Endothelial cell of umbilical vein (primary cell): ENCODE data around the gene DSCAML1. TPM values are rescaled to one million over a fixed set of nuclear protein-coding genes. Genes with fewer than 3 reads are reported as not detected.

Source experiments
- BruUV-seq: library from RNA; stranded (reverse); fragments of 400-500 nt; replicated peaks from 2 replicates; lab custom pipeline; 2021; lab: Mats Ljungman, UMichigan
- CTCF ChIA-PET: fragments of 300-600, 350-600 bp; sonication (Branson Sonifier 250); formaldehyde crosslinking; loops from one replicate; lab custom pipeline; 2021; ENCODE audit warnings: antibody characterized with exemption, inconsistent platforms; lab: Charles Lee
- POLR2A ChIA-PET: fragments of 300-600, 350-600 bp; sonication (Branson Sonifier 250); formaldehyde crosslinking; loops from one replicate; lab custom pipeline; 2021; ENCODE audit warnings: antibody characterized with exemption, inconsistent platforms; lab: Charles Lee
- DNase-seq: peaks from one replicate; pipeline ENCODE4 v3.0.0-alpha.2; 2011; ENCODE audit warnings: low read depth, low spot score
- FAIRE-seq: peaks from 2 replicates; lab custom pipeline; 2011; peaks lifted over from hg19 to GRCh38; lab: Jason Lieb, UNC
- H2AFZ ChIP-seq: 2 replicates; pipeline ENCODE4 v1.6.0; 2012; ENCODE audit warnings: low read depth, low read length, control low read depth, inconsistent platforms
- H3K27ac ChIP-seq: 2 replicates; pipeline ENCODE4 v1.5.1; 2011; ENCODE audit warnings: low read depth, mild to moderate bottlenecking, control low read depth, low read length, moderate library complexity; ENCODE audit not compliant: insufficient read depth
- H3K27me3 ChIP-seq, 2 experiments: 2 replicates each; pipeline versions ENCODE4 v1.6.0 to v1.6.1; 2011; ENCODE audit warnings: low read length in 2 of 2, mixed read lengths in 1 of 2; ENCODE audit not compliant: control insufficient read depth in 2 of 2, insufficient read depth in 2 of 2
- H3K36me3 ChIP-seq, 2 experiments: 2 replicates in 1 of 2; 3 replicates in 1 of 2; pipeline ENCODE4 v1.5.1; 2011; ENCODE audit warnings: low read length in 2 of 2, mild to moderate bottlenecking in 1 of 2, moderate library complexity in 1 of 2; ENCODE audit not compliant: control insufficient read depth in 2 of 2, insufficient read depth in 2 of 2; ENCODE audit errors: extremely low read depth in 1 of 2
- H3K4me1 ChIP-seq: 3 replicates; pipeline ENCODE4 v1.5.1; 2011; ENCODE audit warnings: mild to moderate bottlenecking, low read length; ENCODE audit not compliant: control insufficient read depth, insufficient read depth; ENCODE audit errors: extremely low read depth
- H3K4me2 ChIP-seq: 2 replicates; pipeline ENCODE4 v1.6.1; 2011; ENCODE audit warnings: low read length, control low read depth, mixed read lengths; ENCODE audit not compliant: insufficient read depth
- H3K4me3 ChIP-seq, 3 experiments: fragments of 200-600 bp in 1 of 3; sonication (generic), shearing (Covaris generic) in 1 of 3; replicated peaks in 1 of 3; 2 replicates each; pipeline ENCODE4 v1.5.1; 2011 to 2016; ENCODE audit warnings: control low read depth in 3 of 3, low read length in 3 of 3, mild to moderate bottlenecking in 2 of 3, inconsistent platforms in 1 of 3, low read depth in 1 of 3, moderate library complexity in 1 of 3; ENCODE audit not compliant: insufficient read depth in 1 of 3
- H3K79me2 ChIP-seq: 2 replicates; pipeline ENCODE4 v1.6.0; 2012; ENCODE audit warnings: low read length, inconsistent platforms; ENCODE audit not compliant: control insufficient read depth, insufficient read depth
- H3K9ac ChIP-seq: replicated peaks from 2 replicates; pipeline ENCODE3; 2011; ENCODE audit warnings: low read length, control low read depth; ENCODE audit not compliant: insufficient read depth; ENCODE audit errors: extremely low read depth
- H3K9me1 ChIP-seq: replicated peaks from 3 replicates; pipeline ENCODE4 v1.6.0; 2011; ENCODE audit warnings: mild to moderate bottlenecking, low read length; ENCODE audit not compliant: control insufficient read depth, insufficient read depth; ENCODE audit errors: extremely low read depth
- H3K9me3 ChIP-seq: replicated peaks from 2 replicates; pipeline ENCODE4 v1.5.1; 2012; ENCODE audit warnings: low read length, inconsistent platforms; ENCODE audit not compliant: control insufficient read depth, insufficient read depth
- H4K20me1 ChIP-seq: replicated peaks from 2 replicates; pipeline ENCODE3; 2011; ENCODE audit warnings: mild to moderate bottlenecking, low read length; ENCODE audit not compliant: control insufficient read depth, insufficient read depth; ENCODE audit errors: extremely low read depth
- EZH2 ChIP-seq: IDR thresholded peaks from 2 replicates; pipeline ENCODE4 v1.6.1; 2012; ENCODE audit warnings: borderline replicate concordance, low read depth, mild to moderate bottlenecking, moderate library complexity, low read length, inconsistent platforms; ENCODE audit not compliant: severe bottlenecking
- FOS ChIP-seq: IDR thresholded peaks from 2 replicates; pipeline ENCODE4 v1.6.1; 2011; ENCODE audit warnings: mild to moderate bottlenecking, low read length, moderate library complexity, borderline replicate concordance; ENCODE audit not compliant: insufficient read depth
- GATA2 ChIP-seq: IDR thresholded peaks from 2 replicates; pipeline ENCODE4 v1.7.0; 2011; ENCODE audit warnings: low read depth, mild to moderate bottlenecking, moderate library complexity, mixed read lengths, low read length; ENCODE audit not compliant: insufficient read length, insufficient read depth
- JUN ChIP-seq: IDR thresholded peaks from 2 replicates; pipeline ENCODE4 v1.6.1; 2011; ENCODE audit warnings: borderline replicate concordance, low read depth; ENCODE audit not compliant: insufficient read length, insufficient read depth
- MYC ChIP-seq: IDR thresholded peaks from one replicate; pipeline ENCODE4 v1.6.1; 2011; ENCODE audit warnings: mild to moderate bottlenecking, low read depth, low read length
- POLR2A ChIP-seq: IDR thresholded peaks from 2 replicates; pipeline ENCODE4 v1.6.1; 2012; ENCODE audit warnings: low read depth, mild to moderate bottlenecking, control low read depth, low read length
- POLR2AphosphoS5 ChIP-seq: IDR thresholded peaks from 2 replicates; pipeline ENCODE4 v1.6.1; 2012; ENCODE audit warnings: low read depth, mild to moderate bottlenecking, control low read depth, low read length, moderate library complexity; ENCODE audit not compliant: insufficient read depth
- dilution Hi-C: fragments of 300-500 bp; cut with MboI; formaldehyde crosslinking; loops from one replicate; pipeline ENCODE4 v1.15.0; 2019; ENCODE audit warnings: low sequenced_read_pairs; ENCODE audit not compliant: extremely low pct_ligation_motif_present
- intact Hi-C: fragments of 100-400 bp; cut with micrococcal nuclease; formaldehyde crosslinking; loops from one replicate; pipeline ENCODE4 v1.10.0; 2022
- polyA plus RNA-seq, 4 experiments: library from polyadenylated mRNA; depleted of rRNA in 3 of 4; stranded (reverse) in 3 of 4; unstranded in 1 of 4; fragments of >200 nt; gene quantifications; 2 replicates each; pipeline versions ENCODE4 v1.2.1 to v1.2.3, GENCODE V29; 2011 to 2012; ENCODE audit warnings: missing spikeins in 1 of 4
- total RNA-seq: library from RNA; stranded (reverse); gene quantifications from 2 replicates; pipeline ENCODE4 v1.2.3, GENCODE V29; 2021
- TF ChIP-seq, protein P1 (sequence below), 2 donors: IDR thresholded peaks; 1 replicate in 1 of 2; 2 replicates in 1 of 2; pipeline ENCODE4 v1.5.1; 2011; ENCODE audit warnings: low read length in 2 of 2, mild to moderate bottlenecking in 2 of 2, moderate library complexity in 2 of 2, control low read depth in 1 of 2, inconsistent platforms in 1 of 2, low read depth in 1 of 2; ENCODE audit not compliant: insufficient read depth in 1 of 2; ENCODE audit errors: extremely low read depth in 1 of 2
- TF ChIP-seq, protein P2 (sequence below): IDR thresholded peaks from 2 replicates; pipeline ENCODE4 v1.6.1; 2011; ENCODE audit not compliant: insufficient read depth, insufficient read length

DSCAML1 gene
- total and polyA plus RNA-seq, 2 donors (not counting 3 experiments of a cell fraction or from before 2014, with no cell fraction given) = not detected

DNA sequence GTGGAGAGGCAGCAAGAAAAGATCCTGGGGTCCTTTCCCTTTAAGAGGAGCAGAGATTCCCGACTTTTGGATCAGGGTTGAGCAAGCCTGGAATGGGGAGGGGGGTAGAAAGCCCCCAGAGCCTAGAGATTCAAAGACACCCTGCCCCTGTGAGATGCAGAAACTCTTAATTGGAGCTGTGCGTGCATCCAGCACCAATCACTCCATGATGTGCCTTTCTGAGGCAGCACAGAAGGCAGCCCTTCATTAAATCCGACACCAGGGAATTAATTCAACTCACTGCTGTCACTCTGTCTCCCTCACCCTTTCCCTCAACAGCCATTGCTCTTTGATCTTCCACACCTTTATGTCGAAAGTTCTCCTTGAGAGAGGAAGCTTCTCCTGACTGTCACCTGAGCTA is 43.0 kb downstream of the DSCAML1 start:
- intact Hi-C loops = no loop called here
- H3K4me2 ChIP-seq = no peak overlapping the region
- no TSS peak for BruUV-seq
- dilution Hi-C loops = no loop called here
- no peak overlapping the region for H3K27ac ChIP-seq
- H3K27me3 ChIP-seq = peaks cover 0 to 4% of the 10 kb centered on the region in 2 experiments
- DNase-seq (no peak), FAIRE-seq (no peak)
- TF ChIP-seq JUN (no peak), GATA2 (no peak), FOS (no peak), MYC (no peak), EZH2 (no peak), POLR2AphosphoS5 (no peak), POLR2A (no peak)
- TF ChIP-seq, protein P1, sequence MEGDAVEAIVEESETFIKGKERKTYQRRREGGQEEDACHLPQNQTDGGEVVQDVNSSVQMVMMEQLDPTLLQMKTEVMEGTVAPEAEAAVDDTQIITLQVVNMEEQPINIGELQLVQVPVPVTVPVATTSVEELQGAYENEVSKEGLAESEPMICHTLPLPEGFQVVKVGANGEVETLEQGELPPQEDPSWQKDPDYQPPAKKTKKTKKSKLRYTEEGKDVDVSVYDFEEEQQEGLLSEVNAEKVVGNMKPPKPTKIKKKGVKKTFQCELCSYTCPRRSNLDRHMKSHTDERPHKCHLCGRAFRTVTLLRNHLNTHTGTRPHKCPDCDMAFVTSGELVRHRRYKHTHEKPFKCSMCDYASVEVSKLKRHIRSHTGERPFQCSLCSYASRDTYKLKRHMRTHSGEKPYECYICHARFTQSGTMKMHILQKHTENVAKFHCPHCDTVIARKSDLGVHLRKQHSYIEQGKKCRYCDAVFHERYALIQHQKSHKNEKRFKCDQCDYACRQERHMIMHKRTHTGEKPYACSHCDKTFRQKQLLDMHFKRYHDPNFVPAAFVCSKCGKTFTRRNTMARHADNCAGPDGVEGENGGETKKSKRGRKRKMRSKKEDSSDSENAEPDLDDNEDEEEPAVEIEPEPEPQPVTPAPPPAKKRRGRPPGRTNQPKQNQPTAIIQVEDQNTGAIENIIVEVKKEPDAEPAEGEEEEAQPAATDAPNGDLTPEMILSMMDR (IDR thresholded peaks at IDR 0.05; ENCODE audit: extremely low read depth in 1 of 2, insufficient read depth in 1 of 2, low read depth in 1 of 2, low read length in 2 of 2) = no peak
- TF ChIP-seq, protein P2, sequence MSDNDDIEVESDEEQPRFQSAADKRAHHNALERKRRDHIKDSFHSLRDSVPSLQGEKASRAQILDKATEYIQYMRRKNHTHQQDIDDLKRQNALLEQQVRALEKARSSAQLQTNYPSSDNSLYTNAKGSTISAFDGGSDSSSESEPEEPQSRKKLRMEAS = no peak
- H3K4me1 ChIP-seq = no peaks in the 10 kb centered on the region
- no peak overlapping the region for H3K4me3 ChIP-seq
- POLR2A ChIA-PET = no interaction called here
- H3K9ac ChIP-seq = no peak overlapping the region
- H3K79me2 ChIP-seq = no peaks in the 10 kb centered on the region
- H3K9me3 ChIP-seq = no peaks in the 10 kb centered on the region
- no peaks in the 10 kb centered on the region for H3K36me3 ChIP-seq
- CTCF ChIA-PET = no interaction called here
- H4K20me1 ChIP-seq = no peaks in the 10 kb centered on the region
- no peaks in the 10 kb centered on the region for H3K9me1 ChIP-seq
- no peak overlapping the region for H2AFZ ChIP-seq
